ENCODE data around the gene NR5A1. TPM values are rescaled to one million over a fixed set of nuclear protein-coding genes. Genes with fewer than 3 reads are reported as not detected.

NR5A1 gene
- polyA plus RNA-seq, 2 of the 4 experiments (the other 2 are of a cell fraction): not detected

DNA sequence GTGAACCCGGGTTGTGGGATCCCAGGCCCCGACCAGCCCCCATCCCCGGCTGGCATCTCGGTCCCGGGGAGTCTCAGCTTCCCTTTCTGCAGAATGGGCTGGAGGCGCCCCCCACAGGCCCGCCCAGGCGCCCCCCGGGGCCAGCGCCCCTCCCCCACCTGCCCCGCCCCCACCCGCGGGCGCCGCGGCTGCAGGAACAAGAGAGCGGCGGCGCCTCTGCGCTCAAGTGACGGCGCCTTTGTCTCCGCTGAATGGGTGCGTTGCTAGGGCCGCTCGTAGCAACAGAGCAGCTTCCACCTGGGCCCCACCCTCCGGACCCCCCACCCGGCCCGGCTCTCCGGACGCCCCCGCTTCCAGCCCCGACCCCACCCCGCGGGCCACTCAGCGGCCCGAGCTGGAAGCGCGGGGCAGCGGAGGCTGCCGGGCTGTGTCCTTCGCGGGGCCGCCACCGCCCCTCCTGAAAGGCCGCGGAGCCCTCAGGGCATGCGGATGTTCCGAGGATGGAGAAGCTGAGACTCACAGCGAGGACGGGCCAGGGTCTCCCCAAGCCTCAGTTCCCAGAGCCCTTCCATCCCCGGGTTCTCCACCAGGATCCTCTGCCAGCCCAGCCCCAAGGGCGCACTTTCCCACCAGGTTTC lies 29.4 kb downstream of the NR5A1 start:
- peak overlapping the region; percentile 84 for H3K4me2 ChIP-seq
- TF ChIP-seq, protein P1, sequence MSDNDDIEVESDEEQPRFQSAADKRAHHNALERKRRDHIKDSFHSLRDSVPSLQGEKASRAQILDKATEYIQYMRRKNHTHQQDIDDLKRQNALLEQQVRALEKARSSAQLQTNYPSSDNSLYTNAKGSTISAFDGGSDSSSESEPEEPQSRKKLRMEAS (IDR thresholded peaks at IDR 0.05): 0 out of 2 replicates have a peak, but pooled peaks have one; percentile 3
- no peak for TF ChIP-seq POLR2AphosphoS2 (conservative IDR thresholded peaks at IDR 0.05; ENCODE audit: low read length)
- FAIRE-seq: no peak
- ChIA-PET CTCF (interaction anchor here (1.0 to 1.9 kb wide), 7 partner anchors 9 to 59 kb away, joined by 3 to 5 read pairs (median 3); no protein-coding TSS in a partner anchor), POLR2A (interaction anchor here (0.6 kb wide), 1 partner anchor 385 kb away, joined by 3 read pairs; no protein-coding TSS in a partner anchor)
- peak overlapping the region; percentile 42 for H3K4me3 ChIP-seq
- H3K27ac ChIP-seq: peak overlapping the region; percentile 49 to 79; a peak in 4 of 6 replicates
- no peak for DNase-seq (ENCODE audit: low read depth in 1 of 2, low spot score in 1 of 2)
- no peaks in the 10 kb centered on the region for H3K9me3 ChIP-seq
- WGBS (ENCODE audit: missing lambda C conversion rate): 37% methylated on average over 16 of the region's 53 CpGs
- peak in 1 of 2 experiments; percentile 2; a peak in 1 of 6 replicates for ATAC-seq
- peaks cover 7% of the 10 kb centered on the region; the same call in 2 of the 3 replicates for H3K4me1 ChIP-seq

DNA sequence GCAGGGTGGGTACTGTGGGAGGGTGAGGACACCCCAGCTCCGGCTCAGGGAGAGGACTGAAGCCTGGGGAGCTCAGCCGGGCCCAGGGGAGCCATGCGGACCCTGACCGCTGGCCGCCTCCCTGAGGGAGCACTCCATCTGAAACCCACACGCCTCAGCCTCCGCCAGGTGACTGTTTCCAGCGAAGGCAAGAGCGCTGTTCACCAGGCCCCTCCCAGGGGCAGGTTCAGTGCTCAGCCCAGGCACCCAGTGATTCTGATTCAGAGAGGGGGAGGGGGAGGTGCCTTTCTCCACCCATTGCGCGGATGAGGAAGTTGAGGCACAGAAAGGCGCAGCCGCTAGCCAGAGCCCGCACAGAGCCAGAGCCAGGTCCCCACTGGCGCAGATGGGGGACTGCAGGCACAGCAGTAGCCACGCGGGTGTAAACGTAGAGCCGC lies 30.0 kb downstream of the NR5A1 start:
- DNase-seq (ENCODE audit: low read depth in 1 of 2, low spot score in 1 of 2): peak; percentile 24 to 58
- peaks cover 7% of the 10 kb centered on the region; the same call in 2 of the 3 replicates for H3K4me1 ChIP-seq
- peak overlapping the region; percentile 84 for H3K4me2 ChIP-seq
- TF ChIP-seq, protein P1 (IDR thresholded peaks at IDR 0.05): peak; percentile 37; the same call in 1 of the 2 replicates
- no peak for TF ChIP-seq BHLHE40 (IDR thresholded peaks at IDR 0.05; ENCODE audit: low read depth, low read length)
- 41% methylated on average over 6 of the region's 19 CpGs for WGBS (ENCODE audit: missing lambda C conversion rate)
- no peak for FAIRE-seq
- H3K9me3 ChIP-seq: no peaks in the 10 kb centered on the region
- ChIA-PET CTCF (interaction anchor here (1.0 to 1.9 kb wide), 8 partner anchors 10 to 59 kb away, joined by 3 to 5 read pairs (median 4); no protein-coding TSS in a partner anchor), POLR2A (no interaction called here)
- peak; percentile 22 to 45; a peak in 3 of 6 replicates for ATAC-seq
- peak overlapping the region; percentile 42 for H3K4me3 ChIP-seq
- H3K27ac ChIP-seq: peak overlapping the region; percentile 49 to 79; a peak in 4 of 6 replicates

DNA sequence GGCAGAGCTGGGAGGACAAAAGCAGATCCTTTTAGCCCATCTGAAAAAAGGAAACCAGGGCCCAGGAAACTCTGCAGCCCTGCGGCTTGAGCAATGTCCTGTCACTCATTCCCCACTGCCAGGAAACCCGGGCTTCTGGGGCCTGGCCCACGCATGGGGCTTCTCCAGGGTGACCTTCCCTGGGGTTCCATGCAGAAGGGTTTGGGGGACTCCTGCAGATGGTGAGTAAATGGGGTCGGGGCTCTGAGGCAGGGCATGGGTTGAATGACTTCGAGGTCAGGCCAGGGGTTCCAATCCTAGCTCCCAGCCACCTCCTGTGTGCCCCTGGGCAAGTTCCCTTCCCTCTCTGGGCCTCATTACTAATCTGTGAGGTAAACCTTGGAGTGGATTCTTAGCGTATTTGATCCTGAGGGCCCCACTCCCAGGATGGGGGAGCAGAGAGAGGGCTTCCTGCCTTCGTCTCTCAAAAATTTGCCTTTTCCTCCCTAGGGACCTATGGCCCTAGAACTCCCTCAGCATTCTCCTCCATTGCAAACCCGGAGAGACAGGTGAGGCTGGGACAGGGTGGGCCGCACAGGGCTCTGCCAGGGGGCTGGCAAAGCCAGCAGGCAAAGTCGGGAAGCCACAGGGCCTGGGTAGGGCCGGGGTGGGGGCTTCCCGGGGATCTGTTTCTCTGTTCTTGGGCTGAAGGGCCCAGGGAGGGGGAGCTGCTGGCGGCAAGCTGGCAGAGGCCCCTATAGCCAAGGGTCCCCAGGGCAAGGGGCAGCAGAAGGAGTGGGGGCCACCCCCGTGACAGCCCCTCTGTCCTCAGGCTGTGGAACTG lies 31.1 kb downstream of the NR5A1 start:
- Histone ChIP-seq H3K27ac (no peak overlapping the region), H3K4me1 (peaks cover 7% of the 10 kb centered on the region; the same call in 2 of the 3 replicates), H3K4me2 (no peak overlapping the region), H3K9me3 (no peaks in the 10 kb centered on the region), H3K4me3 (no peak overlapping the region)
- TF ChIP-seq, protein P2, sequence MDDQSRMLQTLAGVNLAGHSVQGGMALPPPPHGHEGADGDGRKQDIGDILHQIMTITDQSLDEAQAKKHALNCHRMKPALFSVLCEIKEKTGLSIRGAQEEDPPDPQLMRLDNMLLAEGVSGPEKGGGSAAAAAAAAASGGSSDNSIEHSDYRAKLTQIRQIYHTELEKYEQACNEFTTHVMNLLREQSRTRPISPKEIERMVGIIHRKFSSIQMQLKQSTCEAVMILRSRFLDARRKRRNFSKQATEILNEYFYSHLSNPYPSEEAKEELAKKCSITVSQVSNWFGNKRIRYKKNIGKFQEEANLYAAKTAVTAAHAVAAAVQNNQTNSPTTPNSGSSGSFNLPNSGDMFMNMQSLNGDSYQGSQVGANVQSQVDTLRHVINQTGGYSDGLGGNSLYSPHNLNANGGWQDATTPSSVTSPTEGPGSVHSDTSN (IDR thresholded peaks at IDR 0.05): no peak
- TF ChIP-seq MAZ (IDR thresholded peaks at IDR 0.05; ENCODE audit: borderline replicate concordance, low read depth, low read length) (no peak), RCOR1 (IDR thresholded peaks at IDR 0.05; ENCODE audit: low read depth, low read length) (no peak), ZNF302 (CRISPR knock-in tag; IDR thresholded peaks at IDR 0.05) (no peak), FOSL2 (IDR thresholded peaks at IDR 0.05) (no peak), FOSL2 (CRISPR knock-in tag; IDR thresholded peaks at IDR 0.05) (no peak), JUN (IDR thresholded peaks at IDR 0.05) (no peak), MYC (IDR thresholded peaks at IDR 0.05; ENCODE audit: borderline replicate concordance, low read length) (no peak), ZC3H11A (IDR thresholded peaks at IDR 0.05) (no peak)
- TF ChIP-seq, protein P3, sequence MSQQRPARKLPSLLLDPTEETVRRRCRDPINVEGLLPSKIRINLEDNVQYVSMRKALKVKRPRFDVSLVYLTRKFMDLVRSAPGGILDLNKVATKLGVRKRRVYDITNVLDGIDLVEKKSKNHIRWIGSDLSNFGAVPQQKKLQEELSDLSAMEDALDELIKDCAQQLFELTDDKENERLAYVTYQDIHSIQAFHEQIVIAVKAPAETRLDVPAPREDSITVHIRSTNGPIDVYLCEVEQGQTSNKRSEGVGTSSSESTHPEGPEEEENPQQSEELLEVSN (IDR thresholded peaks at IDR 0.05; ENCODE audit: borderline replicate concordance, low read depth): no peak
- TF ChIP-seq, protein P4, sequence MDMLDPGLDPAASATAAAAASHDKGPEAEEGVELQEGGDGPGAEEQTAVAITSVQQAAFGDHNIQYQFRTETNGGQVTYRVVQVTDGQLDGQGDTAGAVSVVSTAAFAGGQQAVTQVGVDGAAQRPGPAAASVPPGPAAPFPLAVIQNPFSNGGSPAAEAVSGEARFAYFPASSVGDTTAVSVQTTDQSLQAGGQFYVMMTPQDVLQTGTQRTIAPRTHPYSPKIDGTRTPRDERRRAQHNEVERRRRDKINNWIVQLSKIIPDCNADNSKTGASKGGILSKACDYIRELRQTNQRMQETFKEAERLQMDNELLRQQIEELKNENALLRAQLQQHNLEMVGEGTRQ (IDR thresholded peaks at IDR 0.05): no peak
- no peak for ATAC-seq
- ChIA-PET CTCF (interaction anchor here (1.1 to 2.0 kb wide), 8 partner anchors 10 to 61 kb away, joined by 3 to 6 read pairs (median 4); no protein-coding TSS in a partner anchor), POLR2A (no interaction called here)
- 66% methylated on average over 11 of the region's 14 CpGs for WGBS (ENCODE audit: missing lambda C conversion rate)
- no peak for FAIRE-seq
- no peak for DNase-seq (ENCODE audit: low read depth in 1 of 2, low spot score in 1 of 2)

Data from A549 (cell line).